Measurements from ENCODE around the gene GPNMB. TPM values are rescaled to one million over a fixed set of nuclear protein-coding genes. Genes with fewer than 3 reads are reported as not detected.
A peak's percentile ranks its signal among the peaks of the same experiment; 100 is the strongest.
"Not testable (repeated sequence)": the region's sequence is repeated elsewhere in the genome, so short reads cannot be mapped to it uniquely, and the experiment has no call there.

GPNMB gene
- 10 to 100 TPM; 42.5 to 47.6 TPM for total RNA-seq
- polyA plus RNA-seq (ENCODE audit: insufficient read length in 2 of 2), result 10 to 100 TPM in 1 of 2 donors, 1 to 10 TPM in 1; 4.4 to 10.7 TPM
- long read RNA-seq, donor 1, partial matches to known transcripts, result 0 of 4 reads
- long read RNA-seq, donor 1, other reads (novel, unspliced or antisense), result 0 of 4 reads
- long read RNA-seq, donor 2, result 0 reads
- long read RNA-seq, donor 3, result 0 reads
- long read RNA-seq, donor 4, result 0 reads

- H3K27me3 ChIP-seq (ENCODE audit: control insufficient read depth, insufficient read depth, low read length), result peaks cover 20% of the 10 kb centered on the region
- H3K4me3 ChIP-seq (ENCODE audit: low read depth, low read length), result peak within 1 kb of the TSS; percentile 38
- DNase-seq (ENCODE audit: low read depth in 4 of 6, low spot score in 6 of 6), result no peak
- no peaks in the 10 kb centered on the region for H3K36me3 ChIP-seq (ENCODE audit: control insufficient read depth, insufficient read depth, low read length)
- H3K27ac ChIP-seq (ENCODE audit: low read depth, low read length), result peak within 1 kb of the TSS; percentile 44
- 68% methylated on average over 6 of the region's 7 CpGs for WGBS (ENCODE audit: insufficient coverage)
- H3K4me1 ChIP-seq (ENCODE audit: control insufficient read depth, insufficient read depth, low read length), result peaks cover 15% of the 10 kb centered on the region
- H3K9me3 ChIP-seq (ENCODE audit: control insufficient read depth, insufficient read depth, low read length), result no peaks in the 10 kb centered on the region
These were observed at the start of gene GPNMB for GRCh38 chr7:23246555-23246954. Gene GPNMB (plus strand): TSS chr7:23246775. CDS start chr7:23246858, 83 bp downstream.

DNA sequence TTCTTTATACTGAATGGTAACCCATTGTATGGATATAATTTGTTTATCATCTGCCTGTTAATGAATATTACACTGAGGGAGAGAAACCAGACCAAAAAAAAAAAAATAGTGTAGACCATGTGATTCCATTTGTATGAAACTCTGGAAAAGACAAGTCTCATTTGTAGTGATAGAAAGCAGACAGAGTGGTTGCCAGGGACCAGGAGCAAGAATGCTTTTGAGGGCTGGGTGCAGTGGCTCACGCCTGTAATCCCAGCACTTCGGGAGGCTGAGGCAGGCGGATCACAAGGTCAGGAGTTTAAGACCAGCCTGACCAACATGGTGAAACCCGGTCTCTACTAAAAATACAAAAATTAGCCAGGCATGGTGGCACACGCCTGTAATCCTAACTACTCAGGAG is 48.8 kb upstream of the GPNMB start:
- DNase-seq (ENCODE audit: low read depth in 4 of 6, low spot score in 6 of 6); H3K9me3 ChIP-seq (ENCODE audit: control insufficient read depth, insufficient read depth, low read length); H3K4me3 ChIP-seq (ENCODE audit: low read depth, low read length); H3K27ac ChIP-seq (ENCODE audit: low read depth, low read length); H3K27me3 ChIP-seq (ENCODE audit: control insufficient read depth, insufficient read depth, low read length); H3K4me1 ChIP-seq (ENCODE audit: control insufficient read depth, insufficient read depth, low read length): not testable (repeated sequence)
- H3K36me3 ChIP-seq (ENCODE audit: control insufficient read depth, insufficient read depth, low read length), result peaks cover 37% of the 10 kb centered on the region
- 57% methylated on average over 1 of the region's 5 CpGs for WGBS (ENCODE audit: insufficient coverage)

- no peaks in the 10 kb centered on the region for H3K4me1 ChIP-seq (ENCODE audit: control insufficient read depth, insufficient read depth, low read length)
- peaks cover 21% of the 10 kb centered on the region for H3K36me3 ChIP-seq (ENCODE audit: control insufficient read depth, insufficient read depth, low read length)
- no peak overlapping the region for H3K4me3 ChIP-seq (ENCODE audit: low read depth, low read length)
- DNase-seq (ENCODE audit: low read depth in 4 of 6, low spot score in 6 of 6), result no peak
- 100% methylated on average over 2 of the region's 2 CpGs for WGBS (ENCODE audit: insufficient coverage)
- H3K27ac ChIP-seq (ENCODE audit: low read depth, low read length), result no peak overlapping the region
- no peaks in the 10 kb centered on the region for H3K27me3 ChIP-seq (ENCODE audit: control insufficient read depth, insufficient read depth, low read length)
- no peaks in the 10 kb centered on the region for H3K9me3 ChIP-seq (ENCODE audit: control insufficient read depth, insufficient read depth, low read length)
These were observed 46.2 kb upstream of the GPNMB start for GRCh38 chr7:23200331-23200730.

DNA sequence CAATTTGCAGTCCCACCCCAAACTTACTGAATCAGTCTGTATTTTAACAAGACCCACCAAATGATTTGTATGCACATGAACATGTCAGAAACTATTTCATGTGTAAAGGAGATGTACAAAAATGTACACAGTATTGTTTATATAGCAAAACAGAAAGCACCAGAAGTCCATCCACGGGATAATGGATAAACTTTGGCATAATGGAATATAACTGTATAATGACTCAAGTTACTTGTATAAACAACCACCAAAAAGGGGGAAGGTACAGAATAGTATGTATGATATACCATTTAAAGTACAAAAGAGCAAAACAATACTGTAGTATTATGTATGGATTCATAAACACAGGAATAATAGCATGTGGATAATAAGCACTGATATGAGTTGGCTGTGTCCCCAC is 42.3 kb upstream of the GPNMB start:
- Histone ChIP-seq H3K36me3 (ENCODE audit: control insufficient read depth, insufficient read depth, low read length) (peaks cover 18% of the 10 kb centered on the region), H3K9me3 (ENCODE audit: control insufficient read depth, insufficient read depth, low read length) (no peaks in the 10 kb centered on the region), H3K27ac (ENCODE audit: low read depth, low read length) (no peak overlapping the region), H3K27me3 (ENCODE audit: control insufficient read depth, insufficient read depth, low read length) (no peaks in the 10 kb centered on the region), H3K4me3 (ENCODE audit: low read depth, low read length) (no peak overlapping the region), H3K4me1 (ENCODE audit: control insufficient read depth, insufficient read depth, low read length) (peaks cover 4% of the 10 kb centered on the region)
- no CpG with 5 or more reads among the region's 1 CpG for WGBS (ENCODE audit: insufficient coverage)
- DNase-seq (ENCODE audit: low read depth in 4 of 6, low spot score in 6 of 6), result no peak

DNA sequence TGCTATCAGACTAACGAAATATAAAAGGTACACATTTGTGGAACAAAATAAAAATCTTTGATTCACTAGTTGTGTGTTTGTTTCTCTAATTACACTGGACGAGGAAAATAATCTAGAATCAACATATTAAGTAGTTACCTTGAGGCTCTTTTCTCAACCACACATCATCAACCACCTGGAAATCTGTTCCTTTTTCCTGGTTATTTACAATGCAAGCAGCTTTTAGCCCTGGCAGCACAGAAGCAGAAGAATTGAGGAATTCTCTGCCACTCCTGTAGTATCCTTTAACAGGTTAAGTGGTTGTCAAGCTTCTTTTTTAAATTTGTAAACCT is 41.0 kb upstream of the GPNMB start:
- no peaks in the 10 kb centered on the region for H3K27me3 ChIP-seq (ENCODE audit: control insufficient read depth, insufficient read depth, low read length)
- peaks cover 9% of the 10 kb centered on the region for H3K36me3 ChIP-seq (ENCODE audit: control insufficient read depth, insufficient read depth, low read length)
- WGBS (ENCODE audit: insufficient coverage), result no CpG with 5 or more reads among the region's 2 CpGs
- H3K27ac ChIP-seq (ENCODE audit: low read depth, low read length), result no peak overlapping the region
- peaks cover 4% of the 10 kb centered on the region for H3K4me1 ChIP-seq (ENCODE audit: control insufficient read depth, insufficient read depth, low read length)
- H3K9me3 ChIP-seq (ENCODE audit: control insufficient read depth, insufficient read depth, low read length), result no peaks in the 10 kb centered on the region
- H3K4me3 ChIP-seq (ENCODE audit: low read depth, low read length), result peak overlapping the region; percentile 35
- DNase-seq (ENCODE audit: low read depth in 4 of 6, low spot score in 6 of 6), result peak in 1 of 6 donors; percentile 53

DNA sequence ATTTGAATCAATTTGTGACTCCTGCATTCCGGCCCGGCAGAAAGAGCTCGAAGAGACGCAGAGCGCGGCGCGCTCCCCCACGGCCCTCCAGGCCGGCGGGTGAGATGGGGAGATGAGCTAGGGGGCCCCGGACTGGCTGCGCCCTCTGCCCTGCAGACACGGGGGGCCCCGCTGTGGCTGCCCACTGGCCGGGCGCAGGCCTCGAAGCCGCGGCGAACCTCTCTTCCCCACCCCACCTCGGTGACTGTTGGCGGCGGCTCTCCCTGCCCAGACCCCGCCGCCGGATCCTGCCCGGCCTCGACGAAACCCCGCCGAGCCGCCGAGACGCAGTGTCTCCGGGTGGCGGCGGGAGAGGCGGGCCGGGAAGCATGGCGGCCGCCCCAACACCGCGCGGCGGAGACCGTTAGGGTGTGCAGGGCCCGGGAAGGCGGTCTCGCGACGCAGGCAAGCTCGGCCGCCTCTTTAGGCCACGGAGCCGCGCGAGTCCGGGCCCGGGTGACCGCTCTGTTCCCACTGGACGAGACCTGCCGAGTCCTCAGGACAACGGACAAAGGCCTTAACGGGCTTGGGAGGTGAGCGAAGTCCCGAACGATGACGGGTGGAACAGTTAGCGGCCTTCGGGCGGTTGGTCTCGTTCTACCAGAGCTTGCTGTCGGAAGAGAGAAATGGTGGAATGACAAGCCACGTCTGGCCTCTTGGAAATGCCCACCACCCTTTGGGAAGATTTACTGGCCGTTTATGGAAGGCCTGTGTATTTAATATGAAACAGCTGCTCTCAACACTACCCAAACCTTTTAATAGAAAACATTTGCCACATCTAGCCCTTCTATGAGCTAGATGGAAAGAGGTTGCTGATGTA is 40.4 kb upstream of the GPNMB start:
- no peaks in the 10 kb centered on the region for H3K27me3 ChIP-seq (ENCODE audit: control insufficient read depth, insufficient read depth, low read length)
- WGBS (ENCODE audit: insufficient coverage), result 23% methylated on average over 72 of the region's 76 CpGs
- peaks cover 4% of the 10 kb centered on the region for H3K4me1 ChIP-seq (ENCODE audit: control insufficient read depth, insufficient read depth, low read length)
- H3K4me3 ChIP-seq (ENCODE audit: low read depth, low read length), result peak overlapping the region; percentile 35
- peaks cover 9% of the 10 kb centered on the region for H3K36me3 ChIP-seq (ENCODE audit: control insufficient read depth, insufficient read depth, low read length)
- H3K9me3 ChIP-seq (ENCODE audit: control insufficient read depth, insufficient read depth, low read length), result no peaks in the 10 kb centered on the region
- DNase-seq (ENCODE audit: low read depth in 4 of 6, low spot score in 6 of 6), result peak in 2 of 6 donors; percentile 55 to 65
- peak overlapping the region; percentile 73 for H3K27ac ChIP-seq (ENCODE audit: low read depth, low read length)

DNA sequence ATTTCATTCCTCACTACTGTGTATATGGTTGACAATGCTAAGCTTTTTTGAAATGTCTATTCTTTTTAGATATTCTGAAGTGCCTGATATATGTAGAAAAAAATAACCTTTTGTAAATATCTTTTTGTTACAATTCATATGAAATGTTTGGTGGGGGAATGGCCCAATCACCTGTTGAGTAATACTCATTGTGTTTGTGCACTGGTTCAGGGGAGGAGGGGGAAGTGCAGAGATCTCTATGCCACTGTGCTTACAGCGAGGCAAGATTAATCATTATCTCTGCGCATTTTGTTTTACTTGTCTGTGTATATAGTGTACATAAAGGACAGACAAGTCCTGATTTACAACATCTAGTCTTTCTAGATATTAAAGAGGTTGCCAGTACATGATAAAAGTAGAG is 39.6 kb upstream of the GPNMB start:
- DNase-seq (ENCODE audit: low read depth in 4 of 6, low spot score in 6 of 6), result no peak
- peaks cover 4% of the 10 kb centered on the region for H3K4me1 ChIP-seq (ENCODE audit: control insufficient read depth, insufficient read depth, low read length)
- WGBS (ENCODE audit: insufficient coverage), result no CpG with 5 or more reads among the region's 2 CpGs
- H3K9me3 ChIP-seq (ENCODE audit: control insufficient read depth, insufficient read depth, low read length), result no peaks in the 10 kb centered on the region
- no peak overlapping the region for H3K4me3 ChIP-seq (ENCODE audit: low read depth, low read length)
- H3K27ac ChIP-seq (ENCODE audit: low read depth, low read length), result peak overlapping the region; percentile 73
- no peaks in the 10 kb centered on the region for H3K27me3 ChIP-seq (ENCODE audit: control insufficient read depth, insufficient read depth, low read length)
- H3K36me3 ChIP-seq (ENCODE audit: control insufficient read depth, insufficient read depth, low read length), result peaks cover under 1% of the 10 kb centered on the region

- H3K4me3 ChIP-seq (ENCODE audit: low read depth, low read length), result no peak overlapping the region
- H3K9me3 ChIP-seq (ENCODE audit: control insufficient read depth, insufficient read depth, low read length), result no peaks in the 10 kb centered on the region
- H3K27ac ChIP-seq (ENCODE audit: low read depth, low read length), result no peak overlapping the region
- H3K4me1 ChIP-seq (ENCODE audit: control insufficient read depth, insufficient read depth, low read length), result peaks cover 4% of the 10 kb centered on the region
- DNase-seq (ENCODE audit: low read depth in 4 of 6, low spot score in 6 of 6), result no peak
- no peaks in the 10 kb centered on the region for H3K27me3 ChIP-seq (ENCODE audit: control insufficient read depth, insufficient read depth, low read length)
- H3K36me3 ChIP-seq (ENCODE audit: control insufficient read depth, insufficient read depth, low read length), result no peaks in the 10 kb centered on the region
- WGBS (ENCODE audit: insufficient coverage), result no CpG with 5 or more reads among the region's 3 CpGs
These were observed 38.7 kb upstream of the GPNMB start for GRCh38 chr7:23207884-23208283.

DNA sequence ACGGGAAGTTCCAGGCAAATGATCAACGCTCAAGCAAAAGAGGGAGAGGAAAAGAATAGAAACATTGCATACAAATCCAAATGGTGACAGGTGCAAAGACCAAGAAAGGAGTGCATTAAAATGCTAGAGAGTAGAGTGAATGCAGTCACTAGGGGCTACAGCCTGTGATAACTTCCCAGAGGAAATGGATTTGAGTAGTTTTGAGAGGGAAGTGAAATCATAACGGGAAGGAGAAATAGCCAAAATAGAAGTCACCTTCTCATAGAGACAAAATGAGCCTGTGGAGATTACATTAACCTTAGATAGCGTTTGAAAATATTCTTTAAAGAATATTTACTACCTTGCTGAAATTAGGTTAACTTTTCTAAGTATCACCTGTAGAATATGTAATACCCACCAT is 38.3 kb upstream of the GPNMB start:
- no CpG with 5 or more reads among the region's 4 CpGs for WGBS (ENCODE audit: insufficient coverage)
- Histone ChIP-seq H3K27ac (ENCODE audit: low read depth, low read length) (no peak overlapping the region), H3K9me3 (ENCODE audit: control insufficient read depth, insufficient read depth, low read length) (no peaks in the 10 kb centered on the region), H3K4me3 (ENCODE audit: low read depth, low read length) (no peak overlapping the region), H3K4me1 (ENCODE audit: control insufficient read depth, insufficient read depth, low read length) (peaks cover 4% of the 10 kb centered on the region), H3K36me3 (ENCODE audit: control insufficient read depth, insufficient read depth, low read length) (no peaks in the 10 kb centered on the region), H3K27me3 (ENCODE audit: control insufficient read depth, insufficient read depth, low read length) (no peaks in the 10 kb centered on the region)
- DNase-seq (ENCODE audit: low read depth in 4 of 6, low spot score in 6 of 6), result no peak

DNA sequence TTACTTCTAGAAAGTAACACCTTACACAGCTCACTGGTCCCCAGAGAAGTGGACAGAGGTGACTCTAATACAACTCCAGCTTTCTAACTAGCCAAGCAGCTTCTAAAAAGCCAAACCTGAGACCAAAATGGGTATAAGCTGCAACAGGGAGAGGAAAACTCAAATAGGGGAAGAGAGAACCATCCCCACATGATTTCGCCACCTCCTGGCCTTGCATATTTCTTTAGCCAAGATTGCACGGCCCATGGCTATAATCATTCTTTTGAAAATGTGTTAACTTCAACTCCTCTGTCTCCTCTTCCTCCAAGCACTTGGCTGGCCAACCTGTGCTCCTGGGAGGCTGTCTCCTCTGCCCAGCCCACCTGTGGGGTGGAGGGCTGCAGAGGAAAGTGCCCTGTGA is 36.1 kb upstream of the GPNMB start:
- Histone ChIP-seq H3K4me1 (ENCODE audit: control insufficient read depth, insufficient read depth, low read length) (peaks cover 4% of the 10 kb centered on the region), H3K27ac (ENCODE audit: low read depth, low read length) (no peak overlapping the region), H3K36me3 (ENCODE audit: control insufficient read depth, insufficient read depth, low read length) (no peaks in the 10 kb centered on the region), H3K27me3 (ENCODE audit: control insufficient read depth, insufficient read depth, low read length) (no peaks in the 10 kb centered on the region), H3K4me3 (ENCODE audit: low read depth, low read length) (no peak overlapping the region), H3K9me3 (ENCODE audit: control insufficient read depth, insufficient read depth, low read length) (no peaks in the 10 kb centered on the region)
- DNase-seq (ENCODE audit: low read depth in 4 of 6, low spot score in 6 of 6), result no peak
- no CpG with 5 or more reads among the region's 2 CpGs for WGBS (ENCODE audit: insufficient coverage)

All from spinal cord (tissue), 10 donors.